NCI-H1694 treated with DMSO at 0.1 percent for 48 hours (cell line): ENCODE data around the gene BLOC1S5.
"Not testable (repeated sequence)": the region's sequence is repeated elsewhere in the genome, so short reads cannot be mapped to it uniquely, and the experiment has no call there.

Experiments used
- DNase-seq: peaks from one replicate; lab custom pipeline; 2025; lab: John Stamatoyannopoulos, UW

BLOC1S5 gene

DNA sequence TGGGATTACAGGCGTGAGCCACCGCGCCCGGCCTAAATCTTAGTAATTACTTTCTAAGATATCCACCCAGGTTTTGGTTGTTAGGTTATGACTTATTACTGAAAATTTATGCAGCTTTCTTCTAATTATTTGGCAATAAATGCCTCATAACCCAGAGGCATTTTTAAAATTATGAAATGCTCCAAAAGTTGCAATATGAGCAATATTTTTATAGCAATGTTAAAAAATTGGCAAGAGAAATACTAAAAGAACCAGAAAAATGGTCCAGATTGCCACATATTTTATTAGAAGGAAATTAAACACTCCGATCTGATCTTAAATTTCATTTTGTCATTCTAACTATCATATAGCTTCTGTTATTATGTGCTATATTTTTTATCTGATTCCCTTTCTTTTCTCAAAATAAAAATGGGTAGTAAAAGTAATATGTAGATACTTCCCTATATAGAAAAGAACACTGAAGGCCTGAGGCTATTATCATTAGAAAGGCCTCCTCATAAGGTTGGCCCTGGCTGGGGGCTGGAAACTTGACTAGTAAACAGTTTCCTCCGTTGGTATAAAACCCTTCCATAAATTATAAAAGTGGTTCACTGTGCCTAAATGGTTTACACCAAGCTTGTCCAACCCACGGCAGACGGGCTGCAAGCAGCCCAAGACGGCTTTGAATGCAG is 22.1 kb downstream of the BLOC1S5 start:
- no peak for DNase-seq

DNA sequence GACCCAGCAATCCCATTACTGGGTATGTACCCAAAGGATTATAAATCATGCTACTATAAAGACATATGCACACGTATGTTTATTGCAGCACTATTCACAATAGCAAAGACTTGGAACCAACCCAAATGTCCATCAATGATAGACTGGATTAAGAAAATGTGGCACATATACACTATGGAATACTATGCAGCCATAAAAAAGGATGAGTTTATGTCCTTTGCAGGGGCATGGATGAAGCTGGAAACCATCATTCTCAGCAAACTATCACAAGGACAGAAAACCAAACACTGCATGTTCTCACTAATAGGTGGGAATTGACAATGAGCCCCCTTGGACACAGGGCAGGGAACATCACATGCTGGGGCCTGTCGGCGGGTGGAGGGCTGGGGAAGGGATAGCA is 30.1 kb downstream of the BLOC1S5 start:
- not testable (repeated sequence) for DNase-seq

GRCh38 chr6:8030920-8031319 is 33.3 kb downstream of the BLOC1S5 start:
- no peak for DNase-seq

DNA sequence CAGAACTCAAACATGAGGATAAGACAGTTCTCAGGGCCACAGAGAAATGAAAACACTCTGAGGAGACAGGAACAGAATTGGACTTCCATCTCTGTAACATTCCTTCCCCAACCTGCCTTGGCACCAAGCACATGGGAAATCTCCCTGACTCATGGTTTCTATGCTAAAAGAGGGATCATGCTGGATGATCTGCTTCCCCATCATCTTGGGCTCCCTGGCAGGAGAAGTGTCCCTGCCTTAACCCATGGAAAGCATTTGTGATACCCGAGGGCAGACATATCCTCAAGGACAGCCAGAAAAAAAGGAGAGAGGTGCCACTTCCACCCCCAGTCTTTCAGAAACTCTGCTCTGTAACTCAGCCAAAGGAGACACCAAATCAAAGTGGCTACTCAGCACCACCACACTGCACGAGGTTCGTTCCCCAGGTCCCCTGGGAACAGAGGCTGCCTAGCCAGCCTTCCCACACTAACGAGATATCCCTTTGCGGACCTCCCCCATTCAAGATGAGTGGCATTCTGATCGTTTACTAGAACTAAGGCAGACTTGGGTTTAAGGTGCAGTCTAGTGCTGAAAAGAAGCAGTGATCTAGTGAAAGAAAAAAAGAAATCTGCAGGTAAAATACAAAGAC is 34.8 kb downstream of the BLOC1S5 start:
- no peak for DNase-seq

DNA sequence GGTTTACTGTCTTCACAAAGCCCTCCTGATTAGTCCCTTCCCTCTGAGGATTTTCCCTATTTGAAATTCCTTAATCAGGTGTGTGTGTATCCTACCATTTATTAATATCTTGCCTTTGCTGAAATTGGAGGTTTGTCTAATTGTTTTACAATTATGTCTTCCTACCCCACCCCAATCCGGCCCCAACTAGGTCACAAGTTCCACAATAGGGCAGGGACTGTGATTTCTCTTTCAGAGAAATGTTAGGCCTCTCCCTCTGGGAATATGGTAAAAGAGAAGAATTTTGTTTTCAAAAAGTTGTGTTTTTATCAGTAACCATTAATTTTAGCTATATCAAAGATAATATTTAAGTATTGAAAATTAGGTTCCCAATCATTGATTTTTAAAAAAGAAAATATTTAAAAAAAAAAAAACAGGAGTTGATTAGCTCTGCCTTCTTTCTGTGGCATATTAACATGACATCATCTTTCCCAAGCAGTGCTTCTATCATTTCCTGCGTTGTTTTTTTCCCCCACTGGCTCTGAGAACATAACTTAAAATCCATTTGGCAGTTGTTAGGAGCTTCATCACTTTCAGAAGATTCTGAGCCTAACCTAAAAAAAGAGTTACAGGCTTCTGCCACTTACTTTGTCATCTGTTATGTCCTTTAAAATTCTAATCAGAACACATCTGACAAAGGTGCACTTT is 36.1 kb downstream of the BLOC1S5 start:
- no peak for DNase-seq

DNA sequence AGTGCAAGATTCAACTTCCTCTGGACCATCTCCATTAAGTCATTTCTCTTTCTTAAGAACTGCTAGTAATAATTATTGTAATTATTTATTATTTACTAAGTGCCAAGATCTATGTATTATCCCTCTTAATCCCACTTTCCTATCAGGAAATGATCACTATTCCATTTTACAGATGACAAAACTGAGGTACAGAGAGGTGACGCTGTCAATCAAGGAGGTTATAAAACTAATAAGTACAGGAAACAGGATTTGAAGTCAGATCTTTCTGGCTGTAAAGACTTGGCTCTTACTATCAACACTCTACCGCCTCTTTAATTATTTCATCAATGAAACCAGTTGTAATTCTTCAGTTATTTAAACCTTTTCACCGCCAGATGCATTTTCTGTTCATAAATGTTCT is 37.4 kb downstream of the BLOC1S5 start:
- no peak for DNase-seq

DNA sequence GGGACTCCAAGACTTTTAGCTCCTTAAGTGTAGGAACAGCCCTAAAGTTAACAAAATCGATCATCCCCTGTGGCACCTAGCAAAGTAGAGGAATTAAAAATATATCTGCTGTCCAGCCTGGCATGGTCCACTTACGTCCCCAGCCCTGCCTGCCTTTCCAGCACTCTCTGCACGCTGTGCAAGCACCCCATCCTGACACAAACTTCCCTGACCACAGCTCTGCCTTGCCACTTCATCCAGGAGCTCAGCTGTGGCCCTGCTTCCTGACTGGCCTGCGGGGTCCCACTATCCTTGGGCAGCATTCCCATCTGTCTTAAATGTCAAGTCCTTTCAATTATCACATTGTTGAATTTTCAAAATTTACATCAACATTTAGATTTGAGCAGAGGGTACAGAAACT is 39.0 kb downstream of the BLOC1S5 start:
- DNase-seq, result no peak

DNA sequence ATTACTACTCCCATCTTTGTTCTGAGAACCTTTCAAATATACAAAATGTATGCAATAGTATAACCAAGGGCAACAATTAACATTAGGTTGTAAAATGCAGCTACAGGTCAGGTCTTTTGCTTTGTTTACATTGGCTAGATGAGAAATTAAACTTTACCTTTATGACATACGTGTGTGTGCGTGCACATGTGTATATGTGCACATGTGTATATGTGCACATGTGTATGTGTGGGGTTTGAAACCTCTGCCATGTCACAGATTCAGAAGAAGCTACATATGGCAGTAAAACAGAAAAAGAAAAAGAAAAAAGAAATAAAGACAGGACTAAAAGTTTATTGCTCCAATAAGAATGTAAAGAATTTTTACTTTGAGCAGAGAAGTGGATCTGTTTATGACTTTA is 40.6 kb downstream of the BLOC1S5 start:
- DNase-seq, result no peak

DNA sequence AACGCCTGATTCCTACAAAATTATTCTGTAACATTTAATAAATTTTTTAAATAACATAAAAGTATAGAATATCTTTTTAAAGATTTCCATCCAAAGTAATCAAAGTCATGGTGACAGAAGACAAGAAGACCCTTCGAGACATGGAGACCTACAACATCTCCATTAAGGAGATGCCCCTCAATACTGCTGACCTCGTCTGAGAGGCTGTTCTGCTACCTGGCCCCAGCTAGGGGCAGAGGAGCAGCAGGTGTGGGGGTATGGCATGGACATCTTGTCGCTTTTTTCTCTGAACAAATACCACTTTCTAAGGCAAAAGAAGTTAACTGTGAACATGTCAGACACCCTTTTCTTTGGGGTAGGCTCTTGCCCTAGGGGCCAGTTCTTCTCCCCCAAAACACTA is 44.1 kb downstream of the BLOC1S5 start:
- DNase-seq, result no peak

DNA sequence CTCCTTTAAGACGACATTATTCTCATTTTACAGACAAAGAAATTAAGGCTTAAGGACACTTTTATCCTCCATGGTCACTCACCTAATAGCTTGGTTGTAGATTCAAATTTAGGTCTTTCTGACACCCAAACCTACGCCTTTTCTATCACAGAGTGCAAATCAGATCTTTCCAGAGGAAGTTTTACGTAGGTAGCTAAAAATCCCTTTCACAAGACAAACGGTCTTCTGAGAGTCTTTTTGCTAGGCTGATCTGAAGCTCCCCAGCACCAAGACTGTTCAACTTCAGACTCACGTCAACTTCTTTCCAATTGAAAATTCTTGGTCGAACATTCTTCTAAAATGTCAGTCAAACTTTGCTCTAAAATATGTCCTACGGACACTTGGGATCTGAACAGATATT is 46.5 kb downstream of the BLOC1S5 start:
- no peak for DNase-seq

- no peak for DNase-seq
Measured at GRCh38 chr6:8017276-8017701, 46.9 kb downstream of the BLOC1S5 start.

GRCh38 chr6:8014947-8015346 is 49.2 kb downstream of the BLOC1S5 start:
- no peak for DNase-seq

DNA sequence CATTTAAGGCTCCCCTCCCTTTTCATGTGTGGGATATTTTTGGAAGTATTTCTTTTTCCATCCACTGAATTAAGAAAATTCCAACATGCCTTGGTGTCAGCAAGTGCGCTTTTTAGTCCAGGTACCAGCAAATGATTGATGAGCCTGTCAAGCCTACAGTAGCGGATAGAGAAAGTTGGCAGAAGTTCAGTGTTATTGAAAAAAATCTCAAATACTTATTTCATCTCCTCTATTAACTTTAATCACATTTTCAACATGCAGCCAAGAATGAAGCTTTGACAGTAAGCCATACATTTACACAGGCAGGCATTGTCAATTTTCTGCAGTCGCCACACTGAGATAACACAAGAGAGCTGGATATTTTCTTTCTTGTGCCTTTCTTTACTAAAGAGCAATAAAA is 50.4 kb downstream of the BLOC1S5 start:
- DNase-seq, result no peak

DNA sequence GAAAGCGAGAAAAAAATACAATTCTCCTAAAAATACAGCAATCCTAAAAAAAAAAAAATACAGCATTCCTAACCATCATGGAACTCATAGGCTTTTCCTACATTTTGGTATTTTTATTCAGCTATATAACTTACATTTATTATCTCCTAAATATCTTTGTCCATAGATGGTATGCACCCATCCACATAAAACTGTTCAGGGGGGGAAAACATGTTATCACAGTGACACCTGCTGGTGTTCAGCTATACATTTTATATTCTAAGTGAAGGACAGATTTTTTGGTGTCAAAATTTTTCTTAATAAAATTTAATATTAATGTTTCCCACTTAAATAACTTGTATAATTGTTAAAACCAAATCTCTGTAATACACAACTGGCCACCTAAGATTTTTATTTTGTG is 58.0 kb downstream of the BLOC1S5 start:
- peak; percentile 47 for DNase-seq

GRCh38 chr6:8005136-8005535 is 59.1 kb downstream of the BLOC1S5 start:
- no peak for DNase-seq

DNA sequence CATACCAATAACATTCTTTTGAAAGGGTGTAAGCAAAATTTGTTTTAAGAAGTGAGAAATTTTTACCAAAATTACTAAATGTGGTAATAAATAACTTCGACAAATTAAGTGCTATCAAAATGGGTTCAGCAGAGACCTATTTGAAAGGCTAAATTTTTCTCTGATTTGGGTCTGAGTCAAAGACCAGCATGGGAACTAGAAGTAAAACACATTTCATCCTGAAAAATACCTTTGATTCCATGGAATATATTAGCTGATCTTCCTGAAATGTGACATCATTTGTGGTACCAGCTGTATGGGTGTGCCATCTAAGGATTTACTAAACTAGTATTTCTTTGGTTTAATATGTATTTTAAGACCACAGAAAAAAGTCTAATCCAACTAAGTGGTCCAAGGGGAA is 63.6 kb downstream of the BLOC1S5 start:
- DNase-seq, result no peak

GRCh38 chr6:8000188-8000596 is 64.0 kb downstream of the BLOC1S5 start:
- no peak for DNase-seq

DNA sequence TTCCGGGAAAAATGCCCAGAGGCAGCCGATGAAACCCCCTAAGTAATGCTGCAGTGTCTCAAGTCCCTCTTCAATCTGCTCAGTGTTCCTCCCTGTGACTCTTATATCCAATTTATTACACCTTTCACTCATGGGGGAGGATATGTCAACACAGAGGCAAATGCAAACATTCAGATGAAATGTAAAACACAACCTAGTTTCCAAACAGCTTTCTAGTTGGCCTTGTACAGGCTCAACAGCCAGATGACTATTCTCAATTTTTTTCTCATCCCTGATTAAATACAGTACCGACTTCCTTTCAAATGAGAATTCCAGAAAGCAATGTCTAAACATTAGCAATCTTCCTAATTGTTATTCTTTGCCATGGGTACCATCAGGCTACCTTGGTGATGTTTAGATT is 65.0 kb downstream of the BLOC1S5 start:
- no peak for DNase-seq

- no peak for DNase-seq
Measured at GRCh38 chr6:7998103-7998725, 66.0 kb downstream of the BLOC1S5 start.

DNA sequence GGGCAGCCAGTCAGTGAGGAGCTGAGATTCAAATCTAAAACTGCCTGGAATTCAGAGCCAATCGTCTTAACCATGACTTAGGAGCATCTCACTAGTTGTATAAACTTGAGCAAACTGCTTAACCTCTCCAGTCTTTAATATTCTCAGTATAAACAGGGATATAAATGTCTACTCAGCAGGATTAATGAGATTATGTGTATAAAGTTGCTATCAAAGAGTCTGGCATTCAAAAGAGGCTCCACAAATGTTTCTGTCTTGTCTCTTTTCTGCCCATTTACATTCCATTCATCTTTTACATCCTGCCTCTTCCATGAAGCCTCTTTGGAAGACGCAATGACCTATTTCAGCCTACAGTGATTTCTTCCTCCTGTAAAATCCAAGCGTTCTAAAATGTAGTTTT is 66.9 kb downstream of the BLOC1S5 start:
- no peak for DNase-seq

DNA sequence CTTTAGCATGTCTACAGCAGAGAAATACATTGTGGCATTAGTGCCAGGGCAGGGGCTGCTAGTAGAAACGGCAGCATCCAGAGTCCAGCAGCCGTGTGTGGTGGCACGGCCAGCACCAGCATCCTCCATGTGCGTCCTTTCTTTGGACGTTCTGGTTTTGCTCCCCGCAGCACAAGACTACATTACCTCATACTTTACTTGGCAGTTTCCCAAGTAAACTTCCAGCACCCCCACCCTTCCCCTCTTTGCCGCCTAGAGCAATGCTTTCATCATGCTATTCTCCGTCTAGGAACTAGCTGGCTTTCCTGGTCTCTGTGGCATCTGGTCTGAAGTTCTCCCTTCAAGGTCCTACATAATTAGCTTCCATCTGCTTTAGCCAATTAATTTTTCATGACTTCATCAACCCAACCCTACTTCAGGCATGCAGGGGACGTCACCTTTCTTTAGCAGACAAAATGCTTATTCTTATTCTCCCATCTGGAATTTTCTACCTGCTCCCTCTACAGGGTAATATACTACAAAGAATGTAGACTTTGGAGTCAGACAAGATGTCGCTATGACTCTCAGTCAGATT is 67.6 kb downstream of the BLOC1S5 start:
- DNase-seq, result no peak

- no peak for DNase-seq
Measured at GRCh38 chr6:7993952-7994351, 70.2 kb downstream of the BLOC1S5 start.

DNA sequence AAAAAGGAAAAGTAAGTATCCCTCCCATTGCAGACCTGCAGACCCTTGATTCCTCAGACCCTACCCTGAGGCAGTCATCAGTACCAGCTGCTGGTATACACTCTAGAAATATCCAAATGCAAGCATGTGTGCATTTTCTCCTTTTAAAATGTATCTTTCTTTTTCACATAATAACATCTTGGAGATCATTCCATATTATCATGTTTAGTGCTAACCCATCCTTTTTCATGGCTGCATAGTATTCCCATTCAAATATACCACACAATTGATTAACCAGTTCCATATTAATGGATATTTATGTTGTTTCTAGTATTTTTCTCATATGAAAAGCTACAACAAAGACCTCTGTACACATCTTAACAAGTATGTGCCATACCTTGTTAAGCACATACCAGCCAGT is 70.8 kb downstream of the BLOC1S5 start:
- no peak for DNase-seq
